ENCODE measurements around the gene ALK.

- no peak for TF ChIP-seq POLR2A (IDR thresholded peaks at IDR 0.05; ENCODE audit: low read depth)
- no peak for TF ChIP-seq CTCF (IDR thresholded peaks at IDR 0.05)
- no peak for TF ChIP-seq POLR2AphosphoS5 (IDR thresholded peaks at IDR 0.05)
- no peak for TF ChIP-seq EP300 (IDR thresholded peaks at IDR 0.05)
Observed at GRCh38 chr2:29719639-29720038, 201.7 kb downstream of the ALK start.

All from esophagus muscularis mucosa (tissue), 4 donors.